ENCODE data around the gene SMAP1.

SMAP1 gene

DNA sequence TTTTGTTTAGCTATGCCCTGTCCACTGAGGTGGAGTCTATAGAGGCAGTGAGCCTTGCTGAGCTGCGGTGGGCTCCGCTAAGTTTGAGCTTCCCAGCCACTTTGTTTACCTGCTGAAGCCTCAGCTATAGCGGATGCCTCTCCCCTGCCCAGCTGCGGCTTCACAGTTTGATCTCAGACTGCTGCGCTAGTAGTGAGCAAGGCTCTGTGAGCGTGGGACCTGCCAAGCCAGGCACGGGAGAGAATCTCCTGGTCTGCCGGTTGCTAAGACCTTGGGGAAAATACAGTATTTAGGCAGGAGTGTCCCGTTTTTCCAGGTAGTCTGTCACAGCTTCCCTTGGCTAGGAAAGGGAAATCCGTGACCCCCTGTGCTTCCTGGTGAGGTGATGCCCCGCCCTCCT is 138.4 kb downstream of the SMAP1 start:
- H3K9ac ChIP-seq (ENCODE audit: low read length in 2 of 2) = no peak overlapping the region
- no peaks in the 10 kb centered on the region for H3K4me1 ChIP-seq (ENCODE audit: control insufficient read depth, insufficient read depth, low read length)
- H3K9me3 ChIP-seq (ENCODE audit: control insufficient read depth in 2 of 2, low read length in 2 of 2) = no peaks in the 10 kb centered on the region
- no peak overlapping the region for H3K27ac ChIP-seq (ENCODE audit: low read length)
- no peaks in the 10 kb centered on the region for H3K36me3 ChIP-seq (ENCODE audit: control insufficient read depth in 2 of 2, insufficient read depth in 2 of 2, low read length in 2 of 2)
- H3K27me3 ChIP-seq (ENCODE audit: control insufficient read depth in 1 of 2, insufficient read depth in 2 of 2, low read length in 2 of 2) = no peaks in the 10 kb centered on the region
- H3K4me3 ChIP-seq (ENCODE audit: low read length in 2 of 2) = no peak overlapping the region

DNA sequence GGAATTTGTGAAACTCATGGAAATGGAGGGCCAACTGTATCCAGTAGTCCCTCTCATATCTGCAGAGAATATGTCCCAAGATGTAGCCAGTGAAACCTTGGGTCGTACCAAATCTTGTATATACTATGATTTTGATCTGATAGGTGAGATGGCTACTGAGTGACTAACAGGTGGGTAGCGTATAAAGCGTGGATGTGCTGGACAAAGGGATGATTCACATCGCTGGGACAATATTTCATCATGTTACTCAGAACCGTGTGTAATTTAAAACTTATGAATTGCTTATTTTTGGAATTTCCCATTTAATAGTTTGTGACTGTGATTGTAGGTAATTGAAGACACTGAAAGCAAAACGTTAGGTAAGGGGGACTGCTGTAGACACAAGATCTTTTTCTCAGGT is 144.1 kb downstream of the SMAP1 start:
- Histone ChIP-seq H3K27me3 (ENCODE audit: control insufficient read depth in 1 of 2, insufficient read depth in 2 of 2, low read length in 2 of 2) (no peaks in the 10 kb centered on the region), H3K9ac (ENCODE audit: low read length in 2 of 2) (no peak overlapping the region), H3K36me3 (ENCODE audit: control insufficient read depth in 2 of 2, insufficient read depth in 2 of 2, low read length in 2 of 2) (no peaks in the 10 kb centered on the region), H3K4me1 (ENCODE audit: control insufficient read depth, insufficient read depth, low read length) (no peaks in the 10 kb centered on the region), H3K27ac (ENCODE audit: low read length) (no peak overlapping the region), H3K9me3 (ENCODE audit: control insufficient read depth in 2 of 2, low read length in 2 of 2) (no peaks in the 10 kb centered on the region), H3K4me3 (ENCODE audit: low read length in 2 of 2) (no peak overlapping the region)

DNA sequence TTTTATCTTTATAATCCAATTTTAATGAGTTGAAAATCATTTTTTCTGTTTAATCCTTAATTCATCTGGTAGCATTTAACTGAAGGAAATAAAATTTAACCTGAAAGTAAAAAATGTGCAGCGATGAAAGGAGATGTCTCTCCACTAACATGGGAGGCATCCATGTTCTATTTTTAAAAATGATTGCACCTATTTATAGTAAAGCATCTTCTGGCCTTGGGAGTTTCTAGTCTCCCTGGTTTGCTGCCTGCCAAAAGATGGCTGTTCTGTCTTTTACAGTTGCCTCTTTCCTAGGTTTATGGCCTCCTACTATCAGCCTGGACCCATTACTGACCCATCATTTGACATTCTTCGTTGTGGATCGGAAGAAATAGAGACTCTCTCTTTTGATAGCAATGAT is 146.2 kb downstream of the SMAP1 start:
- Histone ChIP-seq H3K9me3 (ENCODE audit: control insufficient read depth in 2 of 2, low read length in 2 of 2) (no peaks in the 10 kb centered on the region), H3K4me1 (ENCODE audit: control insufficient read depth, insufficient read depth, low read length) (no peaks in the 10 kb centered on the region)

DNA sequence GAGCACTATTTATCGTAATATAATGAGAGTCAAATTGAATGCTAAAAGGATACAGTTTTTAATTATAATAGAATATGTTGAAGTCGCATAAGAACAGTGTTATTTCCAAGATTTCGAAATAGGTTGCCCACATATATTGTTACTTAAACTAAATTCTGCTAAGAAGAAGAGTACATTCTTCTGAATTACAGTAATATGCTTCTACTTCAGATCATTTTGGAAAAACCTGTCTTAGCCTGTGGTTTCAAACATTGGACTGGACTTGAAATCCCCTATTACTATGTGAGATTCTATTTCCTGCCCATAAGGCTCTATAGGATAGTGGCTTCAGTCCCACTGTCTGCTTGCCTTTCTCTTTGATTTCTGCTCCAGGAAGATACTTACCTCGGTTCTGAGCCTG is 152.0 kb downstream of the SMAP1 start:
- H3K36me3 ChIP-seq (ENCODE audit: control insufficient read depth in 2 of 2, insufficient read depth in 2 of 2, low read length in 2 of 2) = no peaks in the 10 kb centered on the region
- H3K9ac ChIP-seq (ENCODE audit: low read length in 2 of 2) = no peak overlapping the region
- no peak overlapping the region for H3K27ac ChIP-seq (ENCODE audit: low read length)
- no peaks in the 10 kb centered on the region for H3K9me3 ChIP-seq (ENCODE audit: control insufficient read depth in 2 of 2, low read length in 2 of 2)
- no peaks in the 10 kb centered on the region for H3K27me3 ChIP-seq (ENCODE audit: control insufficient read depth in 1 of 2, insufficient read depth in 2 of 2, low read length in 2 of 2)
- no peak overlapping the region for H3K4me3 ChIP-seq (ENCODE audit: low read length in 2 of 2)
- H3K4me1 ChIP-seq (ENCODE audit: control insufficient read depth, insufficient read depth, low read length) = no peaks in the 10 kb centered on the region

More for the DNA sequence above, 146.2 kb downstream of the SMAP1 start:
- H3K27me3 ChIP-seq (ENCODE audit: control insufficient read depth in 1 of 2, insufficient read depth in 2 of 2, low read length in 2 of 2) = no peaks in the 10 kb centered on the region
- no peak overlapping the region for H3K4me3 ChIP-seq (ENCODE audit: low read length in 2 of 2)
- no peak overlapping the region for H3K9ac ChIP-seq (ENCODE audit: low read length in 2 of 2)
- no peak overlapping the region for H3K27ac ChIP-seq (ENCODE audit: low read length)
- H3K36me3 ChIP-seq (ENCODE audit: control insufficient read depth in 2 of 2, insufficient read depth in 2 of 2, low read length in 2 of 2) = no peaks in the 10 kb centered on the region

DNA sequence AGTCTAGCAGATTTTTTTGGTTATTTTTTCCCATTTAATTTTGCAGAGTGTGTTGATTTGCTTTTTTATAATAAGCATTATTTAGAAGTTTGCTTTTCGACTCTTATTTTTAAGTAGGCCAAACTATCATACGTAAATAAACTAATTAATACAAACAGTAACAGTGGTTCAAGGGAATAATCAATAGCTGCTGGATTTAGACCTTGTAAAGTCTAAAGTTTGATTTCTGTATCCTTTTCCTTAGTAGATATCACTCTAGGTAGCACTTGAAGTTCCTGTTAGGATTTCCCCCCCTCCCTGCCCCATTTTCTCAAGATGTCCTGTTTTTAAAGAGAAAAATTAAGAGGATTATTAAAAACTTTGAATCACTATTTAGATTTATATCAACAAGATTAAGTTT is 153.1 kb downstream of the SMAP1 start:
- no peaks in the 10 kb centered on the region for H3K9me3 ChIP-seq (ENCODE audit: control insufficient read depth in 2 of 2, low read length in 2 of 2)
- no peak overlapping the region for H3K9ac ChIP-seq (ENCODE audit: low read length in 2 of 2)
- H3K4me3 ChIP-seq (ENCODE audit: low read length in 2 of 2) = no peak overlapping the region
- H3K4me1 ChIP-seq (ENCODE audit: control insufficient read depth, insufficient read depth, low read length) = no peaks in the 10 kb centered on the region
- H3K27ac ChIP-seq (ENCODE audit: low read length) = no peak overlapping the region
- H3K36me3 ChIP-seq (ENCODE audit: control insufficient read depth in 2 of 2, insufficient read depth in 2 of 2, low read length in 2 of 2) = no peaks in the 10 kb centered on the region
- no peaks in the 10 kb centered on the region for H3K27me3 ChIP-seq (ENCODE audit: control insufficient read depth in 1 of 2, insufficient read depth in 2 of 2, low read length in 2 of 2)

DNA sequence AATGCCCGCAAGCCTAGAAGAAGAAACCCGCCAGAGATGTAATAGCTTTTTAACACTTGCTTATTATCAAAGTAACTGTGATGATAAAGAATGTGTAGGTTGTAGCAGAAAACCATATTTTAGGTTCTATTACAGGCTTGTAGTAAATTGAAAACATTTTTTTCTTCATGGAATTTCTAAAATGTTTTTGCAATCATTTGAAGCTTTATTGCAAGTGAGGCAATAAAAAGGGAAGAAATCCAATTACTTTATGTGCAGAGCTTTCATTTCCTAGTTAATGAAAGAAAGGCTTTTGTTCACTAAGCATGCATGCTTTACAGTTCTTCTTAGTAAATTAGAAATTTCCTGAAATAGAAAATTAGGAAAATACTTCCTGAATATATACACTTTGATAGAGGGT is 154.1 kb downstream of the SMAP1 start:
- no peaks in the 10 kb centered on the region for H3K4me1 ChIP-seq (ENCODE audit: control insufficient read depth, insufficient read depth, low read length)
- H3K27me3 ChIP-seq (ENCODE audit: control insufficient read depth in 1 of 2, insufficient read depth in 2 of 2, low read length in 2 of 2) = no peaks in the 10 kb centered on the region
- H3K4me3 ChIP-seq (ENCODE audit: low read length in 2 of 2) = no peak overlapping the region
- H3K27ac ChIP-seq (ENCODE audit: low read length) = no peak overlapping the region
- no peaks in the 10 kb centered on the region for H3K36me3 ChIP-seq (ENCODE audit: control insufficient read depth in 2 of 2, insufficient read depth in 2 of 2, low read length in 2 of 2)
- no peak overlapping the region for H3K9ac ChIP-seq (ENCODE audit: low read length in 2 of 2)
- H3K9me3 ChIP-seq (ENCODE audit: control insufficient read depth in 2 of 2, low read length in 2 of 2) = no peaks in the 10 kb centered on the region

DNA sequence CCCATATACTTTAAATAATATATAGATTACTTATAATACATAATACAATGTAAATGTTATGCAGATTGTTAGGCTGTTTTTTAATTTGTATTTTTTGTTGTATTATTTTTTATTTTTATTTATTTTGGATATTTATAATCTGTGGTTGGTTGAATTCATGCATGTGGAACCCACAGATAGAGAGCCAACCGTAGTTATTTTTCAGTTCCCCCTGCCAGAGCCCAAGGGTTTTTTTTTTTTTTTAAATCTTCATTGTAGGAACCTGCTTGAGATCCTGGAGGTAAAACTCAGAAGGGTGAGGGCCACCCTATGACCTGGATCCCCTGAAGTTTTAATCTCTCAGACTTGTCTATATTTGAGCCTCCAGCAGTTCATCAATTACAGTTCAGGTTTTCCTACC is 156.0 kb downstream of the SMAP1 start:
- Histone ChIP-seq H3K4me1 (ENCODE audit: control insufficient read depth, insufficient read depth, low read length) (no peaks in the 10 kb centered on the region), H3K4me3 (ENCODE audit: low read length in 2 of 2) (no peak overlapping the region), H3K9me3 (ENCODE audit: control insufficient read depth in 2 of 2, low read length in 2 of 2) (no peaks in the 10 kb centered on the region), H3K27me3 (ENCODE audit: control insufficient read depth in 1 of 2, insufficient read depth in 2 of 2, low read length in 2 of 2) (no peaks in the 10 kb centered on the region), H3K36me3 (ENCODE audit: control insufficient read depth in 2 of 2, insufficient read depth in 2 of 2, low read length in 2 of 2) (no peaks in the 10 kb centered on the region), H3K27ac (ENCODE audit: low read length) (no peak overlapping the region), H3K9ac (ENCODE audit: low read length in 2 of 2) (no peak overlapping the region)

DNA sequence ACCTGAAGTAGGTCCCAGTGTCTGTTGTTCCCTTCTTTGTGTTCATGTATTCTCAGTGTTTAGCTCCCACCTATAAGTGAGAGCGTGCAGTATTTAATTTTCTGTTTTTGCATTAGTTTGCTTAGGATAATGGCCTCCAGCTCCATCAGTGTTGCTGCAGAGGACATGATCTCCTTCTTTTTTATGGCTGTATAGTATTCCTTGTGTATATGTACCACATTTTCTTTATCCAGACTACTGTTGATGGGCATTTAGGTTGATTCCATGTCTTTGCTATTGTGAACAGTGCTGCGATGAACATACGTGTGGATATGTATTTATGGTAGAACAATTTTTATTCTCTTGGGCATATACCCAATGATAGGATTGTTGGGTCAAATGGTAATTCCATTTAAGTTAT is 163.7 kb downstream of the SMAP1 start:
- H3K4me1 ChIP-seq (ENCODE audit: control insufficient read depth, insufficient read depth, low read length) = no peaks in the 10 kb centered on the region
- H3K9me3 ChIP-seq (ENCODE audit: control insufficient read depth in 2 of 2, low read length in 2 of 2) = no peaks in the 10 kb centered on the region
- no peak overlapping the region for H3K4me3 ChIP-seq (ENCODE audit: low read length in 2 of 2)
- no peak overlapping the region for H3K9ac ChIP-seq (ENCODE audit: low read length in 2 of 2)
- no peaks in the 10 kb centered on the region for H3K27me3 ChIP-seq (ENCODE audit: control insufficient read depth in 1 of 2, insufficient read depth in 2 of 2, low read length in 2 of 2)
- H3K36me3 ChIP-seq (ENCODE audit: control insufficient read depth in 2 of 2, insufficient read depth in 2 of 2, low read length in 2 of 2) = no peaks in the 10 kb centered on the region
- no peak overlapping the region for H3K27ac ChIP-seq (ENCODE audit: low read length)

DNA sequence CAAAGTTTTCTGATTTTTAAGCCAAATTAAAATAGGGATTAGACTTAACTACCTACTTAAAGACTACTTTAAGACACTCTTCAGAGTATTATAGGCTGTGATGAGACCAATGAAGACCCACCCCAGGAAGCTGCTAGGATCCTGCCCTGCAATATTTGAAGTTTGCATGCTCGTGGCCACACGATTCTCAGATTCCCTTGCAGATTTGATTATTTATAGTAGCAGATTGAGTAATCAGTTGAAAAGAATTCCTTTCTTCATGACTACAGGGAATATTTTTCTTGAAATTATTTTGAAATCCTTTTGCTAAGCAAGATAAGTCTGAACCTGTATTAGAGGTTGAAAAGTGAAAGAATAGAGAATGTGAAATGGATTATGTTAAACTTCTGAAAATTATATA is 166.8 kb downstream of the SMAP1 start:
- Histone ChIP-seq H3K9me3 (ENCODE audit: control insufficient read depth in 2 of 2, low read length in 2 of 2) (no peaks in the 10 kb centered on the region), H3K27ac (ENCODE audit: low read length) (no peak overlapping the region), H3K4me3 (ENCODE audit: low read length in 2 of 2) (no peak overlapping the region), H3K9ac (ENCODE audit: low read length in 2 of 2) (no peak overlapping the region), H3K27me3 (ENCODE audit: control insufficient read depth in 1 of 2, insufficient read depth in 2 of 2, low read length in 2 of 2) (no peaks in the 10 kb centered on the region), H3K36me3 (ENCODE audit: control insufficient read depth in 2 of 2, insufficient read depth in 2 of 2, low read length in 2 of 2) (no peaks in the 10 kb centered on the region), H3K4me1 (ENCODE audit: control insufficient read depth, insufficient read depth, low read length) (no peaks in the 10 kb centered on the region)

DNA sequence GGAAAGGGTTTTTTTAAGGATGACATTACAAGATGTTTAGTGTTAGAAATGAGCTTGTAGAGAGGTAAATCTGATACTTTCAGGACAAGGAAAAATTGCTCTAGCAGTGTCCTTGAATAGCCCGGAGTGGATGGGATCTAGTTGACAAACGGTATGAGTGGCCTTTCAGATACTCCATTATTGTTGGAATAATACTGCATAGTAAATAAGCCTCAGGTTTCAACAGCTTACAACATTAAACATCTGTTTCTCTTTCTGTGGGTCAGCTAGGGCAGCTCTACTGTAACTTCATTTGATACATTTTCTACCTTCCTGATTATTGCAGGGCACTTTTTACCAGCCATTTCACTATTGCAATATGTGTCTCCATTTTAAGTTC is 171.2 kb downstream of the SMAP1 start:
- H3K9ac ChIP-seq (ENCODE audit: low read length in 2 of 2) = no peak overlapping the region
- H3K4me3 ChIP-seq (ENCODE audit: low read length in 2 of 2) = no peak overlapping the region
- H3K9me3 ChIP-seq (ENCODE audit: control insufficient read depth in 2 of 2, low read length in 2 of 2) = no peaks in the 10 kb centered on the region
- H3K36me3 ChIP-seq (ENCODE audit: control insufficient read depth in 2 of 2, insufficient read depth in 2 of 2, low read length in 2 of 2) = no peaks in the 10 kb centered on the region
- H3K27me3 ChIP-seq (ENCODE audit: control insufficient read depth in 1 of 2, insufficient read depth in 2 of 2, low read length in 2 of 2) = no peaks in the 10 kb centered on the region
- no peaks in the 10 kb centered on the region for H3K4me1 ChIP-seq (ENCODE audit: control insufficient read depth, insufficient read depth, low read length)
- H3K27ac ChIP-seq (ENCODE audit: low read length) = no peak overlapping the region

DNA sequence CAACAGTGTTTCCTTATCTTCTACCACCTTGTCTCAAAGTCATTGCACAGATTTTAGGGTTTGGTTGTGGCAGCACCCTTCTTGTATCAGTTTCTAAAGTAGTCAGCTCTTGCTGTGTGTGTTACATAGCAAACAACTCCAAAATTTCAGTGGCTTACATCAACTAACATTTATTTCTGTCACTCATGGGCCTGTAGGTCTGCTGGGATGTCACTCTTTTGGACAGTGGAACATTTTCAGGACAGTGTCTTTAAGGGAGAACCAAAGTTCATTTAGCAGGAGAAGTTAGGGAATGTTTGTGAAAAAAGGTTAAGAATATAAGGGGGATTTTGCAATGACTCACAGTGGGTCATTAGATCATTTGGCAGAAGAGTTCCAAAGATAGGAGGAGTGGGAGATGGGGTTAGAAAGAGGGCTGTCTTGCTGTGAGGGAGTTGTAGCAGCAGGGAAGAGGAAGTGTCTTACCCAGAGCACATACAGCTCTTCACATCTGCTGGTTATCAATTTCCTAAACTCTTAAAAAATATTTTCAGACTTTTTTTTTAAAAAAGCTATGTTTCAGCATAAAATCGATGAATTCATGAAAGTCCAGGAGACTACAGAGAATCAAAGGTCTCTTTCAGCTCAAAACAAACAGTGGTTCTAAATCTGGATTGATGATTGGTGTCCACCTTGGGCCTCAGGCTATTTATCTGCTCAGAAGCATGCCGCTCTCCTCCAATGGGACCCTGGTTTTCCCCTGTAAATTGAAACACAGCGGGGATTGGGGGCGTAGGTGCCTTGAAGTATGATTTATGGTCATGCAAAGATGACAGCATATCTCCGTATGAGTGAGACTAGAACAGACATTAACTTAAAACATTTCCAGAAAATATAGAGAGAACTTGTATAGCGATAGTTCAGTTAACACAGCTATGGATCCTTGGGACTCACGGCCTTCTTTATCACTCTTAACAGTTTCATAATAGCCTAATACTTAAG is 171.9 kb downstream of the SMAP1 start:
- Histone ChIP-seq H3K9ac (ENCODE audit: low read length in 2 of 2) (no peak overlapping the region), H3K27ac (ENCODE audit: low read length) (no peak overlapping the region), H3K4me1 (ENCODE audit: control insufficient read depth, insufficient read depth, low read length) (no peaks in the 10 kb centered on the region), H3K36me3 (ENCODE audit: control insufficient read depth in 2 of 2, insufficient read depth in 2 of 2, low read length in 2 of 2) (no peaks in the 10 kb centered on the region), H3K4me3 (ENCODE audit: low read length in 2 of 2) (no peak overlapping the region), H3K9me3 (ENCODE audit: control insufficient read depth in 2 of 2, low read length in 2 of 2) (no peaks in the 10 kb centered on the region), H3K27me3 (ENCODE audit: control insufficient read depth in 1 of 2, insufficient read depth in 2 of 2, low read length in 2 of 2) (no peaks in the 10 kb centered on the region)

Measured in stomach smooth muscle (tissue), 2 donors.